ENCODE results near the gene GNPNAT1. TPM values are rescaled to one million over a fixed set of nuclear protein-coding genes. Genes with fewer than 3 reads are reported as not detected.

Gene GNPNAT1
- 20.8 and 96.4 TPM in 2 replicates for total RNA-seq

DNA sequence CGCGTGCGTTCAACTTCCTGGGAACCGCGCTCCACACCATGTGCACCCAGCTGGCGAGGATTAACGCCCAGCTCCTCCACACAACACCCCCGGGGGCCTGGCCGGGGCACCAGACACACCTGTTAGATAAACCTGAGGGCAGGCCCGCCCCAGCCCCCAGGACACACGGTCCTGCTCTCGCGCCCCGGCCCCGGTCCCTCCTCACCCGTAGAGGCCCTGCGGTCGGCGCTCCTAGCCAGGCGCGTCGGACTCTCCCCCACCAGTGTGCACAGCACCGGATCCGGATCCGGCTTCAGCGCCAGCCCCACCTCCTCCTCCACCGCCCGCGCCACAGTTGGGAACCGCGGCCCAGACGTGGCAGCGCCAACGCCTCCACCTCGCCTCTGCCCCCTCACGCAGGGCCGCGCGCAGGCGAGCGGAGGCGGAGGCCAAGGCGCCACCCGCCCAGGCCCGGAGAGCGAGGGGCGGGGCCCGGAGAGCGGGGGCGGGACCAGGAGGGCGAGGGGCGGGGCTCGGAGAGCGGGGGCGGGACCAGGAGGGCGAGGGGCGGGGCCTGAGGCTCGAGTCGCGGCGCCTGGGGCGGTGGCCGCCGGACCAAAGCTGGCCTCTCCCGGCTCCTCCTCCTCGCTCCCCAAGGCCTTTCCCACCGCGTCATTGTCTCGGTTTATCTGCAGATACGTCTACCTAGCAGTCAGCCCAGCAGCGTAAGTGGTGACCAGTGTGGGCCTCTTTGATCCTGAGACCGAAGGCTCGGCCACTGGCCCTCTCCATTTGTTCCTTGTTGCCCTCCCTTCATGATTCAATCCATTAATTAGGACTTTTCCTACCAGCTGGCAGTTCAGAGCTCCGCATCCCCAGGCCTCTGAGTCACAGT, at the start of gene GNPNAT1:
Gene GNPNAT1, minus strand, starts transcription at position 385 of the 874 bp plus-strand sequence. CDS start 6,957 bp downstream, outside the sequence.

DNA sequence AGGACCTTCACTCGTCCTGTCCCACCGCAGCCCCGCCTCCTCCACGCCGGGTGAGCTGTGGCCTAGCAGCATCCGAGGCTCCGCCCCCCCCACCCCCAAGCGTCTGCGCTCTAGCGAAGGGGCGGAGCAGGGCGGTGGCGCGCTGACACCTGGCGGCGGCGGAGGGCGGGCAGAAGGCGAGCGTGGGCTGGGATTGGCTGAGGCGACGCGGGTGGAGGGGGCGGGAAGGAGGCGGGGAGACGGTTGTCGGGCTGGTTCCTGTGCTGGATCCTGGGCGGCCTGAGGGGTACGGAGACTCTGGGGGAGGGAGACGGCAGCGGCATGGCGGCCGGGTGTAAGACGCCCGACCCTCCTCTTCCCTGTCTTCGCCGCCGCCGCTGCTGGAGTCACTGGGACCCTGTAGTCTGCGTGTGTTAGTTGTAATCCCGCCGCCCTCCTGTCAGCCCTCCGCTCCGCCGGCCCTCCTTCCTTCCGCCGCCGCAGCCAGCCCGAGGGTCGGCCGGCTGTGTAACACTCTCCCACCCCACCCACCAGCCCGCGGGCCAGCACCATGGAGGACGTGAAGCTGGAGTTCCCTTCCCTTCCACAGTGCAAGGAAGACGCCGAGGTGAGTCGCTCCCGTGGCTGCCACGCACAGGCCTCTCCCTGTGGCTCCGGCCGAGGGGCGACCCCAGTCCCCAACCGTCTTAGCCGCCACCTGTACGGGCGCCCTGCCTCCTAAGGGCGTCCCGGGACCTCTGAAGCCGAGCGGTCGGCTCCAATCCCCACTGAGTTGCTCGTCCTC, 61.3 kb downstream of the GNPNAT1 start, which contains the start of gene STYX:
Gene STYX, plus strand, starts transcription at position 242 of the 784 bp plus-strand sequence. Its CDS starts 309 bp downstream, at position 551.

Other genes with a start within 250 kb of the GNPNAT1 start
- gene TXNDC16, start 239.1 kb downstream of the GNPNAT1 start, total RNA-seq, result 2.0 and 4.9 TPM in 2 replicates
- gene GPR137C, start 238.8 kb downstream of the GNPNAT1 start, total RNA-seq, result 0.17 and 0.58 TPM in 2 replicates
- 104 and 106 TPM in 2 replicates for gene ERO1A, start 96.0 kb downstream of the GNPNAT1 start, total RNA-seq
- gene PSMC6, start 84.4 kb downstream of the GNPNAT1 start, total RNA-seq, result 75.4 and 144 TPM in 2 replicates
- gene STYX, start 61.4 kb downstream of the GNPNAT1 start, total RNA-seq, result 18.0 and 25.5 TPM in 2 replicates
- gene FERMT2, start 159.4 kb upstream of the GNPNAT1 start, total RNA-seq, result 94.3 and 100 TPM in 2 replicates

Data from smooth muscle cell of trachea (primary cell).